GM20431 (cell line): ENCODE measurements around the gene MYT1.
"Not testable (repeated sequence)": the region's sequence is repeated elsewhere in the genome, so short reads cannot be mapped to it uniquely, and the experiment has no call there.

Source experiments
- in situ Hi-C: fragments of 300-500 bp; cut with MseI, MboI; formaldehyde crosslinking; loops from one replicate; pipeline ENCODE4 v1.15.0; 2020; ENCODE audit warnings: low sequenced_read_pairs; ENCODE audit not compliant: unreplicated experiment

Gene MYT1

DNA sequence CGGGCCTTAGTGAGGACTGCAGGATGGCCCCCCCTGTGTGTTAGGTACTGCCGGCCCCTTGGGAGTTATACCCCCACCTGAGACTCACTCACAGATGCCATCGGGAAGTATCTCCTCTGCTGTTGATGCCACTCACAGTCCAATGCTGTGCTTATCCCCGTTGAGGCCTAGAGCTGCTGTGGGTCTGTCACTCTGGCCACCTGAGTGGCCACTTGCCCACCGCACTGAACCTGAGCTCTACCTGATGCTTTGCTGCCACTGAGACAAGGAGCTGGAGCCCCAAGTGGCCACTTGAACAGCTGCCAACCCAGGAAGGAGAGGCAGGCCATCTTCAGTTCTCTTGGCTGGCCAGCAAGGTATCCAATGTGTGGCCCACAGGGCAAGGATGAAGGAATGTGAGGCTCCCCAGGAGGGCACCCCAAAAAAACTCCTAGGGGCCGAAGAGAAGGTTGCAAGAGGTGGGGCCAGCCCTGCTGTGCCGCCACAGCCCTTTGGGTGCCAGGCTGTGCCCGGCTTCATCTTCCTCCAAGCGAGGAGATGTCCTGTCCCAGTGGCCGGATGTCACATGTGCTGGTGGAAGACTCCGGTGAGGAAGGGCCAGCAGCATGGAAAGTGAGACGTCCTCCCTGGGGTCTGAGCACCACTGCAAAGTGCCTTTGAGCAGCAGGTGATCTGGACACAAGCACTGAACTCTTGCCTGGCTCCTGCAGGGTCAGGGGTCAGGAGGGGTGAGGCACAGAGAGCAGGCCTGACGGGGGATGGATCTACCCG lies 61.8 kb downstream of the MYT1 start:
- in situ Hi-C loops = no loop called here

DNA sequence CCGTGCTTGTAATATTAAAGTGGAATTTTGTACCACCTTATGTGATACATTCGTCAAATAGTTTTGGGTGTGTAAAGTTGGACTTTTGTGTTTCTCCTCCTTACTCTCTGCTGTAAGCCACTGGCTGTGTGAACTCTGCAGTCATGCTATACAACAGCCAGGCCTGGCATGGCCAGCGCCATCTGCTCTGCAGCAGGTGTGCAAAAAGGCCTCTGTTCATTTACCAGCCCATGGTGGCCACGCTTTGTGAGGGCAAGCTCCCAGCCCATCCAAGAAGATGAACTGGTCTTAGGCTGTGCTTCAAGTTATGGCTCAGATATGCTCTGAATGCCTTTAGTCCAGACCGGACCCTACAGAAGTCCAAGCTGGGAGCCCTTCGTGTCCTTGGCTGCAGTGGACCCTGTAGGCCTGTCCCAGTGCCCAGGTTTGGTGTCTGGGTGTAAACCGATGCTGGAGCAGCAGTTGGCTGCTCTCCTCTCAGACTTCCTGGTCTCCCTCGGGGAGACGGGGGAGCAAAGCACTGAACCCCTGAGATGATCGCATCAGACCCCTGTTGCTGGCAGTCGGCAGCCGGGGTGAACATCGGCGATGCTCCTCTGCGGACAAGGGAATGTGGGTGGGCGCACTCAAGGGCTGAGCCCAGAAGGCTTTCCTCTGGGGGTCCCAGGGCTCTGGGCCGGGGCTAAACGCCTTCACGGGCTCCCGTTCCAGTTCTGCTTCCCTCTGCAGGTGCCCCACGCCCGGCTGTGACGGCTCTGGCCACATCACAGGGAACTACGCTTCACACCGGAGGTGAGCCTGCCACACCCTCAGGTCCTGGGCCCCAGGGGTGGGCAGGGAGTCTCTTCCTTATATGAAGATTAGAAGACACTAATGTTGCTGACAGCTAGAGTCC lies 62.7 kb downstream of the MYT1 start:
- in situ Hi-C loops = no loop called here

DNA sequence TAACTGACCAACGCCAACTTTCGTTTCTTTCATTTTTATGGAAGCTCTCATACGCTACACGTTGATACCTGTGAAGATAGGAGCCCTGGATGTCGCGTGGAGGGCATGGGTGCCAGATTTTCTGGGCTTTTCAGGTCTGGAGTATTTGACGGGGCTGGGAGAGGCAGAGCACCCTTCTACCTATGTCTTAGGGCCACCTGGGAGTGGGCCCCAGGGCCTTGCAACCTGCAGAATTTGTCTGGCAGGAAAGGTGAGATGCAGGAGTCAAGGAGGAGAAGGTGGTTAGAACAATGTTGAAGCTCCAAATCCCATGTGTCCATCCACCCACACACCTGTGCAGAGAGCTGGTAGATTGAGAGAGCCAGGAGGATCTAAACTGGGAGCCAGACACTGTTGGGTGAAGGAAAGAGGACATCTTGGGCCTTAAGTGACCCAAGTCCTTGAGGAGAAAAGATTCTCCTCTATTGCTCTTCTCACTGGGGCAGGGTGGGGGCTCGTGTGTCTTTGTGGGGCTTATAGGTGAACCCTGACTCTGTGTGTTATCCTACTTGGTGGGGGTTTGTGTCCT lies 63.9 kb downstream of the MYT1 start:
- in situ Hi-C loops = no loop called here

DNA sequence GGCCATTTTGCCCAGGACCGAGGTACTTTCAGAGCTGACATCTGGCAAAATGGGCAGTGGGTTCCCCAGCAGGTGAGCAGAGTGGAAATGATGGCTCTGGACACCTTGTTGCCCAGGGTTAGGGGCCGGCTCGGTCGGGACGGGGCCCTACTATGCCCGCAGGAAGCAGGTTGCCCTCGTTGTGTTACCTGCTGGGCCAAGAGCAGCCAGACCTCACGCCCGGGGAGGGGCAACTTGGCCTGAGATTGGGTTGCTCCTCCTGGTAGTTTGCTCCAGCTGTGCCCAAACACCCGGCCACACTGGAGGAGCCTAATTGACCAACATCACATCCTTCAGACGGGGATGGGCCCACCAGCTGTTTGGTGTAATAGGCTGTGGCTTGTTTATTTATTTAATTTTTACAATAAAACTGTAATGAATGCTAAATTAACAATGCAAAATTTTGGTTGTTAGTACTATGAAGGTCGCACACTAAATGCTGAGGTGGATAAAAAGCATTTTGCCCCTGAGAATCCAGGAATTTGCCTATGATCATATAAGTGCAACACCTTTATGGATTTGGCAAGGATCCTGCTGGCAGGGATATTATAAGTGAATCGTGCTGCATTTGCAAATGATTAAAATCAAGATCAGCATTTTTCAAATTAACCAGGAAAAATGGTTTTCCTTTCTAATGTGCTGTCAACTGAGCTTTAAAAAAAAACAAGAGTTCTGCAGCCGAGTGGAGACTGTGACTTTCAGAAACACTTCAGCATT lies 64.7 kb downstream of the MYT1 start:
- in situ Hi-C loops = no loop called here

DNA sequence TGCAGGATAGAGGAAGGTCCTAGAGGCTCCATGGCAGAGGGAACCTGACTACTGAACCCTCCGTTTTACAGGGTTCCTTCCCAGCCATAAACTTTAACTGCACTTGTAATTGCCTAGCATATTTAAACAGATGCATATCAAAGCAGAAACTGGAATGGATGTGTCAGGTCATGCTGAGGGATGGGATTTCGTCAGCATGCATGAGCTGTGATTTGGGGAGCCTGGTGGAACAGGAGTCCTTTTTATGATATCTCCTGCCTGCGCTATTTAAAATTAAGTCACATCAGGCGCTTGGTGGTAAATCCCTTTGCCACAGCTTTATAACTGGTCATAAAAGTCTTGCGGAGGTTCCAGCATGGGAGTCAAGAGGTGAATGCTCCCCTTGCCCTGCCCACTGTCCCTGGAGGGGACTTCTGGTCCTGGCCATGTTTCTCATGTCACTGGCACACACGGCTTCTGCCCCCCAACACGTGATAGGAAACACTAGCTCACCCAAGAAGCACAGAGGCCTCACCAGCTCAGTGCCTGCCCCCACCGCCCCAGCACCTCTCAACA lies 65.3 kb downstream of the MYT1 start:
- in situ Hi-C loops = no loop called here

DNA sequence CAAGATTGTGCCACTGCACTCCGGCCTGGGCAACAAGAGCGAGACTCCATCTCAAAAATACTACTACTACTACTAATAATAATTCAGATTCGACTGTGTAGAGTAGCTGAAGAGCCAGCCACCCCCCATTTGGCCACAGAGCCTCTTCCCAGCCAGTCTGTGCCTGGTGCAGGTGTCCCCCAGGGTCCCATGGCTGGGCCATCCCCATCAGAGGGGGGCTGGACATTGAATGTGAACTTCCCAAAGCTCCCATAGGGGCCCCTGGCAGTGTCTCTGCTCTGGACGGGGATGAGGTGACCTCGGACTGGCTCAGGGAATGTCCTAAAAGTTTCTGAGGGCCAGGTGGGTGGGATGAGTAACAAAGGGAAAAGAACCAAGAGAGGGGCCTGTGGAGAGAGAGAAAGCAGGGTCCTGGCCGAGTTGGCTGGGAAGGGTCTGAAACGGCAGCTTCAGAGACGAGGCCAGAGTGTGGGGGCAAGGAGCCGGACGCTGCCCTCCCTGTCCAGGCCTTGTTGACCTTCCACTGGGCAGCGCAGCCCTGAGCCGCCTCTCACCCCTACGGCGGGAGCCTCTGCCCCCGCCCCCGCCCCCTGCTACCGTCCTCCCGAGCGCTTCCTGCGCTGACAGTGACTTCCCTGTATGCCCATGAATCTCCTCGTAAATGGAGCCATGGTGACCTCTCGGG lies 66.4 kb downstream of the MYT1 start:
- in situ Hi-C loops = no loop called here

DNA sequence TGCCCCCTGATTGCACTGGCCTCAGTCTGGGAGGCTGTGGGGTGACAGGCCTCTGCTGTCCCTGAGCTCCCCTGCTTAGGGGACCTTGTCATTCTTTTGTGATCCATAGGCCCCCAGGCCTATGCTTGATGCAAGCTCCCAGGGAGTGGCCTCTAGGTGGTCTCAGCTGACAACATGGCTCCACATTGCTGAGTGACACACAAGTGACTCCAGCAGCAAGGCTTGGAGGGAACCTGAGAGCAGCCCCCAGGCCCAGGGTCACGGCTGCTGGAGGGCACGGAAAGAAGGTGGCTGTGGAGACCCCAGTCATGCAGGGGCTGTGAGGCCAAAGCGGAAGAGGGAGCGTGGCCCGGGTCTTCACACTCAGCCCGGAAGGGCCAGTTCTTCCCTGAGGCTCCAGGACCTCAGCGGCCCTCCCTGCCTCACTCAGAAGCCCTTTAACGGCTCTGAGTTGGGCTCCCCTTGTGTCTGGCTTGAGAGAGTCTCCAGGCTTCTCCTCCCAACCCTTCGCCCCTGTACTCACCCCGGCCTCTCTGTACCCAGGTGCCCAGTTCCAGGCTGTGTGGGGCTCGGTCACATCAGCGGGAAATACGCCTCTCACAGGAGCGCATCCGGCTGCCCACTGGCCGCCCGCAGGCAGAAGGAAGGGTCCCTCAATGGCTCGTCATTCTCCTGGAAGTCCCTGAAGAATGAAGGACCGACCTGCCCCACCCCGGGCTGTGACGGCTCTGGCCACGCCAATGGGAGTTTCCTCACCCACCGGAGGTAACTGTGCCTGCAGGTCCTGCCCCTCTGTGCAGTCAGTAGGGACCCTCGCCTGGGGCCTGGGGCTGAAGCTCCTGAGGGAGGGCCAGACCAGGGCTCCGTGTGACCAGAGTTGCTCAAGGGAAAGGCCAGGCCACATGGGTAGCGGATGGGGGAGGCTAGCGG lies 67.6 kb downstream of the MYT1 start:
- in situ Hi-C loops = no loop called here

DNA sequence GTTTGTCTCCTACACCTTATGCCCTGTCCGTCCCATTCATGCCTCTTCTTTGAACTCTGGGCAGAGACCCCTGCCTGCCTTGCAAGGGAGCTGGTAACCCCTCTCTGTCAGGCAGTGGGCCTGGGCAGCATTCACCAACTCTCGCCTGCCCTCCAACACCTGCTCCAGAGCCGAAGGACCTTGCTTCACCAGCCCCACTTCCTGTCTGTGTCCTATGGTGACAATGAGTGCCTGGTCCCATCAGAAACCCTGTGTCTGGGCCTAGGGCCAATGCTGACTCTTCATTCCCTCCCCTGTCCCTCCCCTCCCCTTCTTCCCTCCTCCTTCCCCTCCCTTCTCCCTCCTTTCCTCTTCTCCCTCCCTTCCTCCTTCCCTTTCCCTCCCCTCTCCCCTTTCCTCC lies 68.5 kb downstream of the MYT1 start:
- in situ Hi-C loops = no loop called here

DNA sequence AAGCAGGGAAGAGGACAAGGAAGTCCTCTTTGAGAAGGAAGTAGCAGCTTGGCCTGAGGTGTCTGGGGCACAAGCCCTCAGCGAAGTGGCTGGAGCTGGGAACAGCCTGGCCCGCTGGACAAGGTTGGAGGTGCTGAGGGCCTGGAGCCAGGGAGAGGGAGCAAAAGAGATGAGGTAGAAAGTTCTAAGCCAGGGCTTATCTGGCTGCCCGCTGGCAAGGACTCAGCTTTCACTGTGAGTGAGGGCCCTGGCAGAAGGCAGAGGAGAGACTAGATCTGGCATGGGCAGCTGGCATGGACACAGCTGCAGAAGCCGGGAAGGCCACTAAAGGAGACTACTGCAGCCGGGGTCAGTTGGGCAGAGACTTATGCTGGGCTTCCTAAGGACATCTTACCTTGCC lies 69.5 kb downstream of the MYT1 start:
- in situ Hi-C loops = no loop called here

DNA sequence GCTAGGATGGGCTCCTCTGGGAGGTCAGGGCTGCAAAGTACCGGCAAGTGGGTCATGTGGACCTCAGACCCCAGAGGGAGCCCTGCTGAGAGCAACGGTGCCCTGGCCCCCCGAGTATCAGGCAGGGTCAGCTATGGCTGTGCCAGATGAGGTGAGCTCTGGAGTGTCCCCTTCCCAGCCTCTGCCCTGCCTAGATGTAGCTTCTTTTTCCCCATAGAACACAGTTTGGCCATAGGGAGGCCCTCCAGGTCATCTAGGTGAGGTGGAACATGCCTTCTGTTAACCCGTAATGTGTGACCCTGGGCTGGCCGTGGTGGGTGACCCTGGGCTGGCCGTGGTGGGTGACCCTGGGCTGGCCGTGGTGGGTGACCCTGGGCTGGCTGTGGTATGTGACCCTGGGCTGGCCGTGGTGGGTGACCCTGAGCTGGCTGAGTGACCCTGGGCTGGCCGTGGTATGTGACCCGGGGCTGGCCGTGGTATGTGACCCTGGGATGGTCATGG lies 70.1 kb downstream of the MYT1 start:
- in situ Hi-C loops = no loop called here

DNA sequence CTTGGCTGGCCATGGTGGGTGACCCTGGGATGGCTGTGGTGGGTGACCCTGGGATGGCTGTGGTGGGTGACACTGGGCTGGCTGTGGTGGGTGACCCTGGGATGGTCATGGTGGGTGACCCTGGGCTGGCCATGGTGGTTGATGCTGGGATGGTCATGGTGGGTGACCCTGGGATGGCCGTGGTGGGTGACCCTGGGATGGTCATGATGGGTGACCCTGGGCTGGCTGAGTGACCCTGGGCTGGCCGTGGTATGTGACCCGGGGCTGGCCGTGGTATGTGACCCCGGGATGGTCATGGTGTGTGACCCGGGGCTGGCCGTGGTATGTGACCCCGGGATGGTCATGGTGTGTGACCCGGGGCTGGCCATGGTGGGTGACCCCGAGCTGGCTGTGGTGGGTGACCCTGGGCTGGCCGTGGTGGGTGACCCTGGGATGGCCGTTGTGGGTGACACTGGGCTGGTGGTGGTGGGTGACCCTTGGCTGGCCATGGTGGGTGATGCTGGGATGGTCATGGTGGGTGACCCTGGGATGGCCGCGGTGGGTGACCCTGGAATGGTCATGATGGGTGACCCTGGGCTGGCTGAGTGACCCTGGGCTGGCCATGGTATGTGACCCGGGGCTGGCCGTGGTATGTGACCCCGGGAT lies 70.8 kb downstream of the MYT1 start:
- in situ Hi-C loops = not testable (repeated sequence)

DNA sequence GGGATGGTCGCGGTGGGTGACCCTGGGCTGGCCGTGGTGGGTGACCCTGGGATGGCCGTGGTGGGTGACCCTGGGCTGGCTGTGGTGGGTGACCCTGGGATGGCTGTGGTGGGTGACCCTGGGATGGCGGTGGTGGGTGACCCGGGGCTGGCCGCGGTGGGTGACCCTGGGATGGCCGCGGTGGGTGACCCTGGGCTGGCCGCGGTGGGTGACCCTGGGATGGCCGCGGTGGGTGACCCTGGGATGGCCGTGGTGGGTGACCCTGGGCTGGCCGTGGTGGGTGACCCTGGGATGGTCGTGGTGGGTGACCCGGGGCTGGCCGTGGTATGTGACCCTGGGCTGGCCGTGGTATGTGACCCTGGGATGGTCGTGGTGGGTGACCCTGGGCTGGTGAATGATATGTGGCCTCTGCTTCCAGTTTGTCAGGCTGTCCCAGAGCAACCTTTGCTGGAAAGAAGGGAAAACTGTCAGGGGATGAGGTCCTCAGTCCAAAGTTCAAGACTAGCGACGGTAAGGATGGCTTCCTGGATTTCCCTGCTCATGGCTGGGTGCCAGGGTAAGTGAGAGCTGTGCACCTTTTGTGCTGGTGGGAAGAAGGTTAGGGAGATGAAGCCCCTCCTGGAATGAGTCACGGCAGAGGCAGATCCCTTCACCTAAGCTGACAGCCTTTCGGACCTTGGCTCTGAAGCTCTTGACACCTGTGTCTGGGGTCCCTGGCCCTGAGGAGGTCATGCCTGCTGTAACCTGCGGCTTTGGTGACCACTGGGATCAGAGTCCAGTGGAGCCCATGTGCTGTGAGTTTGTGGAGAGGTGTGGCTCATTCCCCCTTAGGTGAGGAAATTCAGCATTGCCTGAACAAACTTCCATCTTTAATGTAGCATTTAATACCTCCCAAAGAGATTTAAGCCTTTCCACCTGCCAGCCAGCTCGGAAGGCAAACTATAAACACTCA lies 72.2 kb downstream of the MYT1 start:
- in situ Hi-C loops = no loop called here

DNA sequence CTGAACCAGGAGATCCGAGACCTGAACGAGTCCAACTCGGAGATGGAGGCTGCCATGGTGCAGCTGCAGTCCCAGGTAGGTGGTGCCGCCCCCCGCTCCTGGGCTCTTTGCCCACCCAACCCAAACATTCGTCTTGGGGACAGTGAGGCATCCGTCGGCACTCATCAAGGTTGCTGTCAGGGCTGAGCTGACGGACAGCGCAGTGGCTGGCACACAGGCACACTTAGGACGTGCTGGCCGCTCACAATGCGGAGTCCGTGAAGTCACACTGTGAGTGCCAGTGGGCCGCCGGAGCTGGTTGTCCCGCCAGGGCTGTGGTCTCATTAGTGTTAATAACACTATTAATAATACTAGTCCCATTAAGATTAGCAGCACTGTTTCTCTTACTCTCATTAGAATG lies 73.1 kb downstream of the MYT1 start:
- in situ Hi-C loops = no loop called here

DNA sequence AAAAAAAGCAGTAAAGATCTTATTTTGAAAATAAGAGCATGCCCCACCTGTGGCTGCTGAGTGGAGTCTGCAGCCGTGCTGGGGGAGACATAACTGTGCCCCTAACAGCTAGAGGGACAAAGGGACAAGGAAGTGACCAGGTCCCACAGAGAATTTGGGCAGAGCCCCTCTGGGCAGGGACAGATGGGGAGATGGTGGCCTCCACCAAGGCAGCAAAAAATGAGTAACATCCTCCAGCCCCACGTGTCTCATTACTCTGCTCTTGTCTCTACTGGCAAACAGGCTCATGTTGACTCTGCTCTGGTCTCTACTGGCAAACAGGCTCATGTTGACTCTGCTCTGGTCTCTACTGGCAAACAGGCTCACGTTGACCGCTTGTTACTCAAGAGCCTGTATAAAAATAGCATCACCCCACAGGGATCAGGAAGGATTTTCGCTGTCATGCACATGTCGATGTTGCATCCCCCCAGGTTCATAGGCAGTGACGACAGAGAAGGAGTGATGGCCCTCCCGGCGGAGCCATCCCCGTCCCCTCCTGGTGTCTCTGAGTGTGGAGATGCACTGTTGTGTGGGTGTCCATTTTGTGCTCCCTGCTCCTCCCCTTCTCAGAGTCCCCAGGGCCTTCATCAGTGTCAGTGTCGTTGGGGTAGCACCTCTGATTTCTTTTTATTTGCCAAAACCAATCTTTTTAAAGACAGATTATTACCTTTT lies 74.0 kb downstream of the MYT1 start:
- in situ Hi-C loops = no loop called here

DNA sequence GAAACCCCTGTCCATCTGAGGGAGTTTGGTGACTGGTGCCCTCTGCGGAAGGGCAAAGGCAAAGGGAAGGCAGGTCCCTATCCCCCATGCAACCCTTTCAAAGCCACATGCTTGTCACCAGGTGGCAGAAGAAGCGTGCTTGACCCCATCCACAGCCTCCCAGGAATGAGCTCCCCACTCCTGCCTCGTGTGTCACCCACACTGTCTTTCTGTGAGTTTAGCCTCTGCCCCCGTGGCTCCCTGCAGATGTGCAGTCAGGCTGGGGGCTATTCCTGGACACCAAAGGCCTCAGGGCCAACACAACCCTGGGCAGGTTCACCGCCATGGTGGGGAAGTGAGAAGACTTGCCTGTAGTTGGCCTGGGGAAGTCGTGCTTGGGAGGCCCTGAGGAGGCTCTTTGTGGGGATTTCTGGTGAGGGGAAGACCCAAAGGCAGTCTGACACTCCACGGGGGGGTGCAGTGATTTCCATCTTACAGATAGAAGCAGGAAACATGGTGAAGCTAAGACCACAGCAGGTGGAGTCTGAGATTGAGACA lies 74.7 kb downstream of the MYT1 start:
- in situ Hi-C loops = no loop called here
